ENCODE measurements around the gene RFC2.
"Not testable (repeated sequence)": the region's sequence is repeated elsewhere in the genome, so short reads cannot be mapped to it uniquely, and the experiment has no call there.

RFC2 gene

GRCh38 chr7:74222851-74223710 is 31.1 kb downstream of the RFC2 start:
- H3K27ac ChIP-seq (ENCODE audit: low read depth, low read length) = no peak overlapping the region
- no peaks in the 10 kb centered on the region for H3K36me3 ChIP-seq (ENCODE audit: insufficient read depth, low read length)
- H3K4me3 ChIP-seq (ENCODE audit: low read depth in 1 of 2, low read length in 2 of 2) = no peak overlapping the region
- no peak overlapping the region for H3K9ac ChIP-seq (ENCODE audit: low read length)
- no peaks in the 10 kb centered on the region for H3K4me1 ChIP-seq (ENCODE audit: insufficient read depth, low read length)
- H3K9me3 ChIP-seq (ENCODE audit: low read length) = no peaks in the 10 kb centered on the region
- H3K27me3 ChIP-seq (ENCODE audit: control insufficient read depth in 1 of 2, insufficient read depth in 2 of 2, low read length in 2 of 2) = no peaks in the 10 kb centered on the region

GRCh38 chr7:74221713-74222112 is 32.5 kb downstream of the RFC2 start:
- Histone ChIP-seq H3K4me1 (ENCODE audit: insufficient read depth, low read length) (no peaks in the 10 kb centered on the region), H3K27me3 (ENCODE audit: control insufficient read depth in 1 of 2, insufficient read depth in 2 of 2, low read length in 2 of 2) (no peaks in the 10 kb centered on the region), H3K9ac (ENCODE audit: low read length) (no peak overlapping the region), H3K9me3 (ENCODE audit: low read length) (no peaks in the 10 kb centered on the region), H3K36me3 (ENCODE audit: insufficient read depth, low read length) (no peaks in the 10 kb centered on the region), H3K4me3 (ENCODE audit: low read depth in 1 of 2, low read length in 2 of 2) (no peak overlapping the region), H3K27ac (ENCODE audit: low read depth, low read length) (no peak overlapping the region)

GRCh38 chr7:74220229-74220628 is 34.0 kb downstream of the RFC2 start:
- no peak overlapping the region for H3K27ac ChIP-seq (ENCODE audit: low read depth, low read length)
- H3K9ac ChIP-seq (ENCODE audit: low read length) = no peak overlapping the region
- H3K9me3 ChIP-seq (ENCODE audit: low read length) = no peaks in the 10 kb centered on the region
- no peaks in the 10 kb centered on the region for H3K27me3 ChIP-seq (ENCODE audit: control insufficient read depth in 1 of 2, insufficient read depth in 2 of 2, low read length in 2 of 2)
- H3K4me3 ChIP-seq (ENCODE audit: low read depth in 1 of 2, low read length in 2 of 2) = no peak overlapping the region
- no peaks in the 10 kb centered on the region for H3K4me1 ChIP-seq (ENCODE audit: insufficient read depth, low read length)
- no peaks in the 10 kb centered on the region for H3K36me3 ChIP-seq (ENCODE audit: insufficient read depth, low read length)

- Histone ChIP-seq H3K27me3 (ENCODE audit: control insufficient read depth in 1 of 2, insufficient read depth in 2 of 2, low read length in 2 of 2) (no peaks in the 10 kb centered on the region), H3K9me3 (ENCODE audit: low read length) (no peaks in the 10 kb centered on the region), H3K4me1 (ENCODE audit: insufficient read depth, low read length) (no peaks in the 10 kb centered on the region), H3K27ac (ENCODE audit: low read depth, low read length) (no peak overlapping the region), H3K4me3 (ENCODE audit: low read depth in 1 of 2, low read length in 2 of 2) (no peak overlapping the region), H3K9ac (ENCODE audit: low read length) (no peak overlapping the region), H3K36me3 (ENCODE audit: insufficient read depth, low read length) (no peaks in the 10 kb centered on the region)
These were observed 34.8 kb downstream of the RFC2 start for GRCh38 chr7:74219416-74219815.

GRCh38 chr7:74218343-74218698 is 35.9 kb downstream of the RFC2 start:
- no peaks in the 10 kb centered on the region for H3K27me3 ChIP-seq (ENCODE audit: control insufficient read depth in 1 of 2, insufficient read depth in 2 of 2, low read length in 2 of 2)
- H3K36me3 ChIP-seq (ENCODE audit: insufficient read depth, low read length) = no peaks in the 10 kb centered on the region
- H3K27ac ChIP-seq (ENCODE audit: low read depth, low read length) = no peak overlapping the region
- H3K9me3 ChIP-seq (ENCODE audit: low read length) = no peaks in the 10 kb centered on the region
- H3K9ac ChIP-seq (ENCODE audit: low read length) = no peak overlapping the region
- H3K4me3 ChIP-seq (ENCODE audit: low read depth in 1 of 2, low read length in 2 of 2) = no peak overlapping the region
- H3K4me1 ChIP-seq (ENCODE audit: insufficient read depth, low read length) = no peaks in the 10 kb centered on the region

GRCh38 chr7:74217455-74218342 is 36.5 kb downstream of the RFC2 start:
- Histone ChIP-seq H3K4me3 (ENCODE audit: low read depth in 1 of 2, low read length in 2 of 2) (no peak overlapping the region), H3K27me3 (ENCODE audit: control insufficient read depth in 1 of 2, insufficient read depth in 2 of 2, low read length in 2 of 2) (no peaks in the 10 kb centered on the region), H3K9ac (ENCODE audit: low read length) (no peak overlapping the region)

GRCh38 chr7:74216361-74216761 is 37.8 kb downstream of the RFC2 start:
- Histone ChIP-seq H3K9me3 (ENCODE audit: low read length) (no peaks in the 10 kb centered on the region), H3K36me3 (ENCODE audit: insufficient read depth, low read length) (no peaks in the 10 kb centered on the region), H3K4me3 (ENCODE audit: low read depth in 1 of 2, low read length in 2 of 2) (no peak overlapping the region), H3K4me1 (ENCODE audit: insufficient read depth, low read length) (no peaks in the 10 kb centered on the region), H3K27ac (ENCODE audit: low read depth, low read length) (no peak overlapping the region), H3K9ac (ENCODE audit: low read length) (no peak overlapping the region), H3K27me3 (ENCODE audit: control insufficient read depth in 1 of 2, insufficient read depth in 2 of 2, low read length in 2 of 2) (no peaks in the 10 kb centered on the region)

More at GRCh38 chr7:74217455-74218342, 36.5 kb downstream of the RFC2 start:
- Histone ChIP-seq H3K36me3 (ENCODE audit: insufficient read depth, low read length) (no peaks in the 10 kb centered on the region), H3K4me1 (ENCODE audit: insufficient read depth, low read length) (no peaks in the 10 kb centered on the region), H3K27ac (ENCODE audit: low read depth, low read length) (no peak overlapping the region), H3K9me3 (ENCODE audit: low read length) (no peaks in the 10 kb centered on the region)

GRCh38 chr7:74215921-74216320 is 38.3 kb downstream of the RFC2 start:
- Histone ChIP-seq H3K4me1 (ENCODE audit: insufficient read depth, low read length) (no peaks in the 10 kb centered on the region), H3K9me3 (ENCODE audit: low read length) (no peaks in the 10 kb centered on the region), H3K9ac (ENCODE audit: low read length) (no peak overlapping the region), H3K36me3 (ENCODE audit: insufficient read depth, low read length) (no peaks in the 10 kb centered on the region), H3K27ac (ENCODE audit: low read depth, low read length) (no peak overlapping the region), H3K4me3 (ENCODE audit: low read depth in 1 of 2, low read length in 2 of 2) (no peak overlapping the region), H3K27me3 (ENCODE audit: control insufficient read depth in 1 of 2, insufficient read depth in 2 of 2, low read length in 2 of 2) (no peaks in the 10 kb centered on the region)

- Histone ChIP-seq H3K27me3 (ENCODE audit: control insufficient read depth in 1 of 2, insufficient read depth in 2 of 2, low read length in 2 of 2) (no peaks in the 10 kb centered on the region), H3K4me3 (ENCODE audit: low read depth in 1 of 2, low read length in 2 of 2) (no peak overlapping the region), H3K27ac (ENCODE audit: low read depth, low read length) (no peak overlapping the region), H3K9me3 (ENCODE audit: low read length) (no peaks in the 10 kb centered on the region), H3K4me1 (ENCODE audit: insufficient read depth, low read length) (no peaks in the 10 kb centered on the region), H3K9ac (ENCODE audit: low read length) (no peak overlapping the region), H3K36me3 (ENCODE audit: insufficient read depth, low read length) (no peaks in the 10 kb centered on the region)
These were observed 39.2 kb downstream of the RFC2 start for GRCh38 chr7:74214816-74215630.

GRCh38 chr7:74212661-74213060 is 41.5 kb downstream of the RFC2 start:
- H3K4me1 ChIP-seq (ENCODE audit: insufficient read depth, low read length) = no peaks in the 10 kb centered on the region
- no peak overlapping the region for H3K4me3 ChIP-seq (ENCODE audit: low read depth in 1 of 2, low read length in 2 of 2)
- H3K9ac ChIP-seq (ENCODE audit: low read length) = no peak overlapping the region
- no peaks in the 10 kb centered on the region for H3K9me3 ChIP-seq (ENCODE audit: low read length)
- no peaks in the 10 kb centered on the region for H3K36me3 ChIP-seq (ENCODE audit: insufficient read depth, low read length)
- H3K27ac ChIP-seq (ENCODE audit: low read depth, low read length) = no peak overlapping the region
- H3K27me3 ChIP-seq (ENCODE audit: control insufficient read depth in 1 of 2, insufficient read depth in 2 of 2, low read length in 2 of 2) = no peaks in the 10 kb centered on the region

- not testable (repeated sequence) for H3K9ac ChIP-seq (ENCODE audit: low read length); H3K36me3 ChIP-seq (ENCODE audit: insufficient read depth, low read length); H3K27ac ChIP-seq (ENCODE audit: low read depth, low read length); H3K4me1 ChIP-seq (ENCODE audit: insufficient read depth, low read length); H3K4me3 ChIP-seq (ENCODE audit: low read depth in 1 of 2, low read length in 2 of 2); H3K9me3 ChIP-seq (ENCODE audit: low read length); H3K27me3 ChIP-seq (ENCODE audit: control insufficient read depth in 1 of 2, insufficient read depth in 2 of 2, low read length in 2 of 2)
These were observed 46.0 kb downstream of the RFC2 start for GRCh38 chr7:74208241-74208640.
